ENCODE results near the gene PSMD14.

- TF ChIP-seq CTCF (IDR thresholded peaks at IDR 0.05) (no peak), POLR2A (IDR thresholded peaks at IDR 0.05) (no peak), EP300 (IDR thresholded peaks at IDR 0.05) (no peak)
Measured at GRCh38 chr2:161362568-161363166, 54.4 kb downstream of the PSMD14 start.
